Thyroid gland (tissue), 4 donors: ENCODE results near the gene COCH. TPM values are rescaled to one million over a fixed set of nuclear protein-coding genes. Genes with fewer than 3 reads are reported as not detected.

ENCODE experiments used
- total RNA-seq, 4 donors: library from RNA; depleted of rRNA; stranded (reverse); fragments of >200 nt; gene quantifications; one replicate each; pipeline ENCODE4 v1.2.3, GENCODE V29; 2016

Gene COCH
- total RNA-seq, 4 donors from 2014 or later, result 0.40 to 1.7 (median 1.2) TPM

Other genes starting within 250 kb of the COCH start
- gene AP4S1, start 151.1 kb downstream of the COCH start, total RNA-seq, result 10 to 100 TPM; 19.5 to 33.9 (median 24.3) TPM
- 10 to 100 TPM; 46.3 to 77.5 (median 53.6) TPM for gene STRN3, start 151.8 kb downstream of the COCH start, total RNA-seq